GM18499 (cell line): ENCODE measurements around the gene DOCK3.
"Not testable (repeated sequence)": the region's sequence is repeated elsewhere in the genome, so short reads cannot be mapped to it uniquely, and the experiment has no call there.

ENCODE experiments used
- ATAC-seq: cut with Tn5 transposase; IDR thresholded peaks from one replicate; pipeline ENCODE4 v1.9.1; 2021; ENCODE audit warnings: moderate number of reproducible peaks; ENCODE audit not compliant: insufficient read depth, unreplicated experiment

The DOCK3 gene

DNA sequence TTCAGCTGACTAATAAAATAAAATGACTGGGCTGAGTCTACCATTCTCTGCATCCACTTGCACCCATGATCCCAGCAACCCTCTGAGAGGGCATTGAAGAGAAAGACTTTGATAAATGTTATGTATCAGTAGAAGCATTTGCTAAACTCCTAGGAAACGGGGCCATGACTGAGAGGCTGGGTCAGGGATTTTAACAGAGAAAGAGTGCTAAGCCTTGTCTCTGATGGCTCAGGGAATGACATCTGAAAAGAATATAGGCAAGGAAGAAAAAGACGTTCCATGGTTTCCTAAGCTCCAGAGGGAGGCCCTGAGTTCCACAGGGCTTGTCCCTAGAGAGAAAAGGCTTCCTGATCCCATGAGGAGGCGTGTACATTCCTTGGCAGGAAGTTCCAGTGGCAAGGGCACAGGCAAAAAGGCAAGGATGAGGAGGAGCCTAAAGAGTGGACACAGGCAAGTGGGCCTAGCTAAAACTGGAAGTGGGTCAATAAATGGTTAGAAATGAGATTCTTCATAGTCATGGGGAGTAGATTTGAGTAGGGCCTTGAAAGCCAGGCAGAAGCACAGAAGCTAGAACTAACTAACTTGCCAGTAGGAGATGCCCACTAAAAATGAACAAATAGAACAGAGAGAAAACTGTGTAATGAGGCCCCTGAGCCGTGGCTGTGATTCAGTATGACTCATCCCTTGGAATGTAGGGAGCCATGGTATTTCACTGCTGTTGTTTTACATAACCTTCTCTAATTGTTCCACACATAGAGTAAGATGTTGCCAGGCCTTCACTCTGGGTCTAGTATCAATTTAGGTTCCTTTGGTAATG is 665.5 kb downstream of the DOCK3 start:
- ATAC-seq: no peak

GRCh38 chr3:51340989-51341636 is 666.4 kb downstream of the DOCK3 start:
- no peak for ATAC-seq

- ATAC-seq: no peak
These were observed 669.4 kb downstream of the DOCK3 start for GRCh38 chr3:51343918-51344687.

DNA sequence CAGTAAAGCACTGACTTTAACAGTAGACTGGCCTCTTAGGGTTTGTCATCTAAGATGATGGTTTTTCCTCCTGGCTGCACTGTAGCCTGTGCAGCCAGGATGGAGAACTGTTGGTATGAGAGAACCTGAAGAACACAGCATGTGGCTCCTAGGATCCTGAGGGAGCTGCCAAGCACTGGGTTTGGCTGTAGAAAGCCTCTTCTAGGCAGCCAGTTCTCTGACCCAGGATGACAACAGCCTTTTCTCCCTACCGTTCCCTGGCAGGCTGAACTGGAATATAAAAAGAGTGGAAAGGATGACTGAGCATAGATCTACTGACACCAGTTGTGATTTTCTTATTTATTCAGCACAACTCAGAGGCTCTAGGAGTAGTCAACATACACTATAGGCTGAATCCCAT is 676.0 kb downstream of the DOCK3 start:
- no peak for ATAC-seq

DNA sequence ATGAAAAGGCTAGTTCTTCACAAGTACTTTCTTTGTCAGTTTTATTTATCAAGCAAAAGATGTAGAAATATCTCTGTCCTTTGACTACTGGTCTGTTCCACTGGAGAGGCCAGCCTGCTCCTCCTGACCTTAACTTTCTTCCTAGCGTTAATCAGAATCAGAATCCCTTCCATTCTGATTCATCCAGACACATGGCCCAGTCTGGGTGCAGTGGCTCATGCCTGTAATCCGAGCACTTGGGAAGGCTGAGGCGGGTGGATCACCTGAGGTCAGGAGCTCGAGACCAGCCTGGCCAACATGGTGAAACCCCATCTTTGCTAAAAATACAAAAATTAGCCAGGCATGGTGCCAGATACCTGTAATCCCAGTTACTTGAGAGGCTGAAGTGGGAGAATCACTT is 678.4 kb downstream of the DOCK3 start:
- ATAC-seq: no peak

DNA sequence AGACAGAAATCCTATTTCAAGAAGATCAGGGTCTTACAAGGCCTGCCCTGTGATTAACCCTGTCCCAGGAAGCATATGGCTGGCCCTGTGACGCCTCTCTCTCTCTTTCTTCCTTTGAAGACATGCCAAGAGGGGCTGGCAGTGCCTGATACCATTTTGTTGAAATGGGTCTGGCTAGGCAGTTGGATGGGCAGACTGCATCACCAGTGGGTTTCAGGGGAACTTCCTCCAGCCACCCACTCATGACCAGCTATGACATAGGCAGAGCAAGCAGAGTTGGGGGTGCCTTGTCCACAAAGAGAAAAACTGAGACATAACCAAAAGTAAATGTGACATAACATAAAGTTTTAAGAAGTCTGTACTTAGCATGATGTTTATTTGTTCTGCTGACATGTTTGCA is 679.0 kb downstream of the DOCK3 start:
- no peak for ATAC-seq

- ATAC-seq: no peak
These were observed 679.4 kb downstream of the DOCK3 start for GRCh38 chr3:51354172-51354571.

DNA sequence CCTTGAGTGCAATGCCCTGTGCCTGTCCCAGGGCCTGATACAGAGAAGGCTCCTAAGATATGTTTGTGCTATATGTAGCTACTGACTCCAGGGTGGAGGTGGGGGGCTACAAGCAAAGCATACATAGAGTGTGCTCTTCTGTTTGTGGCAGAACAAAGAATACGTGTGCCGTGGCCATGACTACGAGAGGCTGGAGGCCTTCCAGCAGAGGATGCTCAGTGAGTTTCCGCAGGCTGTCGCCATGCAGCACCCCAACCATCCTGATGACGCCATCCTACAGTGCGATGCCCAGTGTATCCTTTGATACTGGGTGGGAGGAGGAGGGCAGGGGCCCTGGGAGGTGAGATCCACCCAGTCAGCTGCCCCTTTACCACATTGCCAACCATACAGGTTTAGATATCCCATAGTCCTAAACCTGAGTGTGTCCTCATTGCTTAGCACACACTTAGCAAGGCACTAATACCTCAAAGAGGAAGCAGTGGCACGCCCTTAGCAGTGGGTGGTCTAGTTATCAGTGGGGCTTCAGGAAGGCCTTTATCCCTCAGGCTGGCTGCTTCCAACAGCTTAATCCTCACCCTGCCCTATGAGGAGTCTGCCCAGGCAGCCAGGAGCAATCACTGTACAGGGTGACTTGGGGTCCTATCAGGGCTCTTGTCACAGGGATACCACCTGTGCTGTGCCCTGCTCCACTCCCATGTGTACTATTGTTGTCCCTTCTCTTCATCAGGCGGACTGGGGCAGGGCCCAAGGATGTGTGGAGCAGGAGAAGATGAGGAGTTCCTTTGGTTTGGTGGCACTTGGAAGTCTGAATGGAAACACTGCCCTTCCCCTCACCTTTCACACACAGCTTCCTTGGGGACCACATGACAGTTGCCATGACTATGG is 680.2 kb downstream of the DOCK3 start:
- ATAC-seq: no peak

- ATAC-seq: no peak
These were observed 681.3 kb downstream of the DOCK3 start for GRCh38 chr3:51355891-51356578.

GRCh38 chr3:51357856-51358255 is 683.1 kb downstream of the DOCK3 start:
- no peak for ATAC-seq

DNA sequence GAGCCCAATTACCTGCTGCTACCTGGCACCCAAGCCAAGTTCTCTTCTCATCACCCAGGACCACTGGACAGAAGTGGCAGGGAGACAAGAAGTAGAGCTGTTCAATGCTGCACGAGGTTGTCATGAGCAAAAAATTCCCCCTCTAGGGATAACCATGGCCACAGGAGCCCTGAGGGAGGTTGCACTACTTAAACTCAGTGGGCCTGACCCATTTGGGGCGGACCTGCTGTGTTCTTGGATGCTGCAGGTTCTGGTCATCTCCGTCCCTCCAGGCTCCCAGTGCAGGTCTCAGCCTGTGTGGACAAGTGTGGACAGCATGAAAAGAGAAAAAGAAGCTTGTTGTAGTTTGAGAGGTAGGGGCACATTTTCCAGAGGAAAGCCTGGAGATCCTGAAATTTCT is 684.3 kb downstream of the DOCK3 start:
- ATAC-seq: no peak

DNA sequence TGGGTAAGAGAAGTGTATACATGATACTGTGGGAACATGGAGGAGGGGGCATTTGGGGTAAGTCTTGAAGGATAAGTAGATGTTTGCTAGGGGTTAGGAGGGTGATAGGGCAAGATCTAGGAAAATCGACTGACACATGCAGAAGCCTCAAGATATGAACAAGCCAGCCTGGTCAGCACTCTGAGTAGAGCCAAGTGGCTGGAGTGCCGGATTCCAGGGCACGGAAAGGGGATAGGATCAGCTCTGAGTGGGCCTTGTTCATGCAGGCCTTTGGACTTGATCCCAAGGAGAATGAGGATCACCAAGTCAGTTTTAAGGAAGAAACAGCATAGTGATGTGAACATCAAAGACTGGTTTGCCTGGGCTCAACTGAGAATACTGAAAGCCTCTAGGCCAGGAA is 686.1 kb downstream of the DOCK3 start:
- ATAC-seq: no peak

DNA sequence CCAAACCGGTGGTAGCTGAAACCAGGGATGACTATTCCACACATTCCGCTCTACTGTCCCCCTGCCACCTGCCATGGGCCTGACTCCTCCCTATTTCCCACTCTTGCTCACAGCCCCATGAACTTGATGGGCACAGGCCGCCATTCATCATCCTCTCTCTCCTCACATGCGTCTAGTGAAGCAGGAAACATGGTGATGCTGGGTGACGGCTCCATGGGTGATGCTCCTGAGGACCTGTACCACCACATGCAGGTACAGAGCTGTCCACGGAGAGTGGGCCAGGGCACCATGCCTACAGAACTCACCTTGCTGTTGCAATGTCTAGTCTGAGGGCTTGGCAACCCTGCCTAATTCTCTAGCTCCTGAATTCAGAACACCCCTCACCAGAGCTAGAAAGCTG is 687.0 kb downstream of the DOCK3 start:
- ATAC-seq: no peak

DNA sequence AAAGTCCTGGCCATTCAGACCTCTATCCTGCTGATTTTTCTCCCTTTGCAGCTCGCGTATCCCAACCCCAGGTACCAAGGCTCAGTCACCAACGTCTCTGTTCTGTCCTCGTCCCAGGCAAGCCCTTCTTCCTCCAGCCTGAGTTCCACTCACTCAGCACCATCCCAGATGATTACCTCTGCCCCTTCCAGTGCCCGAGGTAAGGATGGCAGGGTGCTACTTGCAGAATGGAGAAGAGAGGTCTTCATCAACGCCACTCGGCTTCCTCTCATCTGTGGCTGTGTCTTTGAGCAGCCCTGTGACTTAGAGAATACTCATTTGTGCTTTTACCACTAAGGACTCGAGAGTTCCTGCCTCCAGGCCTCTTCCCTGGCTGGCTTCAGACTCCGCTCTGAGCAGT is 687.7 kb downstream of the DOCK3 start:
- ATAC-seq: no peak

- ATAC-seq: not testable (repeated sequence)
These were observed 693.5 kb downstream of the DOCK3 start for GRCh38 chr3:51368276-51368675.

DNA sequence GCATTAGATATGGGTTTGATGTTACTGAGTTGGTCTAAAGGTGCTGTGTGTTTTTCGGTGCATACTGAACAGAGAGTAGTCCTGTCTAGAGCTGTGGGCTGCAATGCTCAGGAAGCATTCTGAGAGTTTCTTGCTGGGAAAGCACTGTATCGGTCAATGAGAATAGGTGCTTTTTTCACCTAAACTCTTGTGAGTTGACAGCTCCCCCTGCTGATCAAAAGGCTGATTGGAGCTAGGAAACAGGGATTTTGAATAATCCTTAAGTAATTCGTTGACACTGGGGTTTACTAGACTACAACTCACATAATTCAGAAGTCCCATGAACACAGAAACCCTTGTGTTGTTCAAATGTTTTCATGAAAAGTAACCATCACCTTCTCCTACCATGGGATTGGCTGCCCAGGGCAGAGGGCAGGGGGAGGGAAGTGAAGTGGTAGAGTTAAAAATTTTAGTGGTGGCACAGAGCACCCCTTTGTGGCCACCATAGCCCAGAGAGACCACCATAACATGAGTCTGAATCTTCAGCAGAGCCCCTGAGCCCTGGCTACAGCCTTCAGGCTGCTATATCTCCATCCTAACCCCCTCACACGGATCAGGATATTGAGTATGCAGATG is 697.3 kb downstream of the DOCK3 start:
- ATAC-seq: no peak

DNA sequence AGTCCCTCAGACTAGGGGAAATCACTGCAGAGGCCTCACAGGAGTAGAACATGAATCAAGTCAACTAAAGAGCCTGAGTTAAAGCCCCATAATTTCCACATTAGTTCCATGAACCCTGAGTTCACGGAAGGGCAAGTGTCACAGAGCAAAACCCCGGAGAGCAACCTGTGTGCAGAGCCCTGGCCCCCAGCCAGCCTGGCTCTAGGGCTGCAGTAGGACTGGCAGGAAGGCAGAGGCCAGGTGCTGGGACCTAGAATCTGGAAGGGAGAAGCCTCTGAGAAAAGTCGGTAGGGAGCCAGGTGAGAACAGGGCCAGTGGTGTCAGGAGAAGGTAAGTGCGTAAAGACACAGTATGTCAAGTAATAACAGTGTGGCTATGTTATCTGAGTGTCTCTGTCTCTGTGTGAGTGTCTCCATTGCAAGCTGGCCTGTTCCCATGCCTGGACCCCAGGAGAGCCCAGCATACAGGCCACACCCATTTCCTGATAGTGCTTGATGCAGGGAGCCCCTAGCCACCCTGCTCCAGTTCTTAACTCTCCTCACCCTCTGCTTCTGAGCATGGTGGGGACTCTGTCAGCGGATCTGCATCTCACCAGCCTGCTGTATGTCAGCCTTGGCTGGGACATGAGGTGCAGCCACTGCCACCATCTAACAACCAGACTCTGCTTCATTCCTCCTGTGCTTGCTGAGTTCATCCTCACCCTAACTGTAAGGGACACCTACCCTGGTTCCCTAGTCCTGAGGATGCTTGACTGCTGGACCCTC is 699.1 kb downstream of the DOCK3 start:
- ATAC-seq: no peak

GRCh38 chr3:51374456-51374855 is 699.7 kb downstream of the DOCK3 start:
- no peak for ATAC-seq

GRCh38 chr3:51375136-51375535 is 700.4 kb downstream of the DOCK3 start:
- no peak for ATAC-seq
